ENCODE results near the gene GREB1L.

The GREB1L gene

GRCh38 chr18:21341141-21341540, 99.1 kb downstream of the GREB1L start:
- Histone ChIP-seq H3K27ac (replicated peaks) (no peak overlapping the region), H3K27me3 (ENCODE audit: insufficient read depth, poor library complexity, severe bottlenecking) (peaks cover 4% of the 10 kb centered on the region), H3K4me3 (replicated peaks; ENCODE audit: insufficient read depth, low read length) (no peak overlapping the region)
- no peak for DNase-seq (ENCODE audit: low read depth in 1 of 2, low spot score in 1 of 2)
- TF ChIP-seq REST (IDR thresholded peaks at IDR 0.05; ENCODE audit: insufficient replicate concordance, low read depth), result no peak
- TF ChIP-seq SPI1 (IDR thresholded peaks at IDR 0.05; ENCODE audit: borderline replicate concordance, low read depth), result no peak
- no peak for TF ChIP-seq POLR2AphosphoS5 (IDR thresholded peaks at IDR 0.05; ENCODE audit: low read depth)
- TF ChIP-seq GABPA (IDR thresholded peaks at IDR 0.05; ENCODE audit: low read depth), result no peak
- no peak for TF ChIP-seq CTCF (IDR thresholded peaks at IDR 0.05; ENCODE audit: insufficient read depth, low read length)

GRCh38 chr18:21342372-21342771, 100.3 kb downstream of the GREB1L start:
- peaks cover 6% of the 10 kb centered on the region for H3K27me3 ChIP-seq (ENCODE audit: insufficient read depth, poor library complexity, severe bottlenecking)
- no peak overlapping the region for H3K27ac ChIP-seq (replicated peaks)
- no peak for DNase-seq (ENCODE audit: low read depth in 1 of 2, low spot score in 1 of 2)
- no peak overlapping the region for H3K4me3 ChIP-seq (replicated peaks; ENCODE audit: insufficient read depth, low read length)
- TF ChIP-seq REST (IDR thresholded peaks at IDR 0.05; ENCODE audit: insufficient replicate concordance, low read depth) (no peak), POLR2AphosphoS5 (IDR thresholded peaks at IDR 0.05; ENCODE audit: low read depth) (no peak), SPI1 (IDR thresholded peaks at IDR 0.05; ENCODE audit: borderline replicate concordance, low read depth) (no peak), CTCF (IDR thresholded peaks at IDR 0.05; ENCODE audit: insufficient read depth, low read length) (no peak), GABPA (IDR thresholded peaks at IDR 0.05; ENCODE audit: low read depth) (no peak)

GRCh38 chr18:21344860-21345259, 102.8 kb downstream of the GREB1L start:
- Histone ChIP-seq H3K27me3 (ENCODE audit: insufficient read depth, poor library complexity, severe bottlenecking) (peaks cover 4% of the 10 kb centered on the region), H3K4me3 (replicated peaks; ENCODE audit: insufficient read depth, low read length) (no peak overlapping the region), H3K27ac (replicated peaks) (no peak overlapping the region)
- no peak for TF ChIP-seq POLR2AphosphoS5 (IDR thresholded peaks at IDR 0.05; ENCODE audit: low read depth)
- no peak for TF ChIP-seq GABPA (IDR thresholded peaks at IDR 0.05; ENCODE audit: low read depth)
- no peak for TF ChIP-seq CTCF (IDR thresholded peaks at IDR 0.05; ENCODE audit: insufficient read depth, low read length)
- no peak for TF ChIP-seq SPI1 (IDR thresholded peaks at IDR 0.05; ENCODE audit: borderline replicate concordance, low read depth)
- TF ChIP-seq REST (IDR thresholded peaks at IDR 0.05; ENCODE audit: insufficient replicate concordance, low read depth), result no peak
- DNase-seq (ENCODE audit: low read depth in 1 of 2, low spot score in 1 of 2), result no peak

Data from HL-60 (cell line).